ENCODE results near the gene ZPR1. TPM values are rescaled to one million over a fixed set of nuclear protein-coding genes. Genes with fewer than 3 reads are reported as not detected.
"Not testable (repeated sequence)": the region's sequence is repeated elsewhere in the genome, so short reads cannot be mapped to it uniquely, and the experiment has no call there.

Gene ZPR1
- polyA plus RNA-seq, 1 donor: 37.1 TPM

- no peak for DNase-seq
Measured at GRCh38 chr11:116823031-116823843, 35.4 kb upstream of the ZPR1 start, which contains the start of gene APOA4. Gene APOA4 (minus strand): TSS chr11:116823304. CDS start chr11:116823191, 113 bp downstream.

GRCh38 chr11:116822575-116822974 is 34.8 kb upstream of the ZPR1 start:
- no peak for DNase-seq

- DNase-seq: no peak
Measured at GRCh38 chr11:116821050-116821918, 33.5 kb upstream of the ZPR1 start.

GRCh38 chr11:116819049-116819448 is 31.2 kb upstream of the ZPR1 start:
- no peak for DNase-seq

- DNase-seq: no peak
Measured at GRCh38 chr11:116814502-116814901, 26.7 kb upstream of the ZPR1 start.

GRCh38 chr11:116813781-116814471 is 26.1 kb upstream of the ZPR1 start:
- DNase-seq: no peak

GRCh38 chr11:116813170-116813569 is 25.3 kb upstream of the ZPR1 start:
- no peak for DNase-seq

GRCh38 chr11:116812109-116812508 is 24.3 kb upstream of the ZPR1 start:
- DNase-seq: no peak

- no peak for DNase-seq
Measured at GRCh38 chr11:116811194-116811593, 23.4 kb upstream of the ZPR1 start.

- DNase-seq: no peak
Measured at GRCh38 chr11:116808262-116809175, 20.7 kb upstream of the ZPR1 start.

- DNase-seq: no peak
Measured at GRCh38 chr11:116807601-116808261, 19.9 kb upstream of the ZPR1 start.

GRCh38 chr11:116804001-116804400 is 16.2 kb upstream of the ZPR1 start:
- no peak for DNase-seq

- not testable (repeated sequence) for DNase-seq
Measured at GRCh38 chr11:116801662-116802061, 13.8 kb upstream of the ZPR1 start.

- DNase-seq: no peak
Measured at GRCh38 chr11:116800610-116801009, 12.8 kb upstream of the ZPR1 start.

- DNase-seq: no peak
Measured at GRCh38 chr11:116798368-116798767, 10.5 kb upstream of the ZPR1 start.

- DNase-seq: no peak
Measured at GRCh38 chr11:116797816-116798215, 10.0 kb upstream of the ZPR1 start.

- no peak for DNase-seq
Measured at GRCh38 chr11:116796548-116796947, 8.7 kb upstream of the ZPR1 start.

GRCh38 chr11:116794851-116795250 is 7.0 kb upstream of the ZPR1 start:
- no peak for DNase-seq

GRCh38 chr11:116793772-116794097 is 5.9 kb upstream of the ZPR1 start:
- DNase-seq: no peak

- no peak for DNase-seq
Measured at GRCh38 chr11:116792869-116793771, 5.3 kb upstream of the ZPR1 start.

Measured in hindlimb muscle (tissue), 1 donor.